HEK293T (cell line): ENCODE results near the gene SIGLEC6.
A peak's percentile ranks its signal among the peaks of the same experiment; 100 is the strongest.

Experiments
- CTCF ChIA-PET: fragments of 350-600 bp; formaldehyde crosslinking; extraction: SDS; loops from one replicate; lab custom pipeline; 2021; ENCODE audit warnings: antibody characterized with exemption, inconsistent platforms; lab: Yijun Ruan, JAX
- POLR2A ChIA-PET: fragments of 350-600 bp; formaldehyde crosslinking; extraction: SDS; loops from one replicate; lab custom pipeline; 2020; ENCODE audit warnings: antibody characterized with exemption, inconsistent platforms; lab: Yijun Ruan, JAX
- DNase-seq: peaks from one replicate; pipeline ENCODE4 v3.0.0; 2012; ENCODE audit warnings: mixed read lengths; ENCODE audit errors: extremely low spot score
- ARNT ChIP-seq: fragments of 450-650 bp; IDR thresholded peaks from 2 replicates; pipeline ENCODE4 v1.6.1; 2017; ENCODE audit warnings: mild to moderate bottlenecking
- BHLHE40 ChIP-seq: fragments of 450-650 bp; IDR thresholded peaks from 2 replicates; pipeline ENCODE4 v1.6.1; 2016; ENCODE audit warnings: mild to moderate bottlenecking, moderate library complexity, borderline replicate concordance
- CTBP1 ChIP-seq: fragments of 450-650 bp; IDR thresholded peaks from 2 replicates; pipeline ENCODE4 v1.6.1; 2016; ENCODE audit warnings: borderline replicate concordance
- ELF4 ChIP-seq: fragments of 450-650 bp; IDR thresholded peaks from 2 replicates; pipeline ENCODE4 v1.6.1; 2017; ENCODE audit warnings: antibody characterized with exemption
- FOXA1 ChIP-seq: fragments of 450-650 bp; IDR thresholded peaks from 2 replicates; pipeline ENCODE4 v1.6.1; 2016; ENCODE audit warnings: mild to moderate bottlenecking
- FOXK2 ChIP-seq: fragments of 450-650 bp; IDR thresholded peaks from 2 replicates; pipeline ENCODE4 v1.6.1; 2016; ENCODE audit warnings: mild to moderate bottlenecking
- FOXM1 ChIP-seq: fragments of 450-650 bp; IDR thresholded peaks from 2 replicates; pipeline ENCODE4 v1.6.1; 2017; ENCODE audit warnings: mild to moderate bottlenecking, borderline replicate concordance
- HDGF ChIP-seq: fragments of 450-650 bp; IDR thresholded peaks from 2 replicates; pipeline ENCODE4 v1.6.1; 2017; ENCODE audit warnings: antibody characterized with exemption, borderline replicate concordance
- L3MBTL2 ChIP-seq: fragments of 450-650 bp; conservative IDR thresholded peaks from 2 replicates; pipeline ENCODE4 v1.6.1; 2016; ENCODE audit warnings: mild to moderate bottlenecking
- LEF1 ChIP-seq: fragments of 450-650 bp; IDR thresholded peaks from 2 replicates; pipeline ENCODE4 v1.6.1; 2017; ENCODE audit warnings: mild to moderate bottlenecking, borderline replicate concordance
- NFRKB ChIP-seq: fragments of 450-650 bp; IDR thresholded peaks from 2 replicates; pipeline ENCODE4 v1.6.1; 2016; ENCODE audit warnings: mild to moderate bottlenecking, moderate library complexity
- SP1 ChIP-seq: fragments of 450-650 bp; IDR thresholded peaks from 2 replicates; pipeline ENCODE4 v1.6.1; 2017
- SUZ12 ChIP-seq: fragments of 450-650 bp; IDR thresholded peaks from 2 replicates; pipeline ENCODE4 v1.6.1; 2016; ENCODE audit warnings: mild to moderate bottlenecking
- TARDBP ChIP-seq: fragments of 450-650 bp; IDR thresholded peaks from 2 replicates; pipeline ENCODE4 v1.6.1; 2016
- ZNF384 ChIP-seq: fragments of 450-650 bp; IDR thresholded peaks from 2 replicates; pipeline ENCODE4 v1.6.1; 2016
- TF ChIP-seq, protein P1 (sequence below): fragments of 450-650 bp; IDR thresholded peaks from 2 replicates; pipeline ENCODE4 v1.6.1; 2016

SIGLEC6 gene

DNA sequence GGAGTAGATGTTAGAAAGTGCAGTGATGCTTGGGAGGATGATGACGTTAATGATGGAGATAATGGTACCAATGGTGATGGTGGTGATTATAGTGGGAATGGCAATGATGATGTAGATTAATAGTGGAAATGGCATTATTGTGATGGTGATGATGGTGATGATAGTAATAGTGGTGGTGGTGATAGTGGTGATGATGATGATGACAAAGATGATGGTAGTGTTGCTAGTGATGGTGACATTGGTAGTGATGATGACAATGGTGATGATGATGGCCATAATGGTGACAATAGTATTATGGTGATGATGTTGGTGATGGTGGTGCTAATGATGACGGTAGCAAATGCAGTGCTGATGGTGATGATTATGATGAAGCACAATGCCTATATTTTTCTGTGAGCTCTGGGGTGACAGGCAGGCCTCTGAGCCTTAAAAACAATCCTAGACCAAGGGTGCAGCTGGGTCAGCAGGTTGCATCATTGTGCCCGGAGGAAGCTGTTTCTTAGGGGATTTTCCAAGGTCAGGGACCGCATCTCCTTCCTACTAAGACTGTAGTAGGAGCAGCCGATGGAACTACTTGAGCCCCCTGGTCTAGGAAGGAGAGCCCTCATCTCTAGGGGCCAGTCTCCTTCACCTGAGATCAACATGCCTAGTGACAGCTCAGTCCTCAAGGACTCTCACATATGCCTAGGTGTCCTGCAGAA is 45.4 kb downstream of the SIGLEC6 start:
- no peak for DNase-seq
- no peak for TF ChIP-seq CTBP1
- TF ChIP-seq FOXK2 = no peak
- TF ChIP-seq HDGF = no peak
- no peak for TF ChIP-seq L3MBTL2
- TF ChIP-seq NFRKB = no peak
- TF ChIP-seq TARDBP = no peak
- TF ChIP-seq ELF4 = no peak
- no peak for TF ChIP-seq BHLHE40
- no peak for TF ChIP-seq ARNT
- TF ChIP-seq, protein P1, sequence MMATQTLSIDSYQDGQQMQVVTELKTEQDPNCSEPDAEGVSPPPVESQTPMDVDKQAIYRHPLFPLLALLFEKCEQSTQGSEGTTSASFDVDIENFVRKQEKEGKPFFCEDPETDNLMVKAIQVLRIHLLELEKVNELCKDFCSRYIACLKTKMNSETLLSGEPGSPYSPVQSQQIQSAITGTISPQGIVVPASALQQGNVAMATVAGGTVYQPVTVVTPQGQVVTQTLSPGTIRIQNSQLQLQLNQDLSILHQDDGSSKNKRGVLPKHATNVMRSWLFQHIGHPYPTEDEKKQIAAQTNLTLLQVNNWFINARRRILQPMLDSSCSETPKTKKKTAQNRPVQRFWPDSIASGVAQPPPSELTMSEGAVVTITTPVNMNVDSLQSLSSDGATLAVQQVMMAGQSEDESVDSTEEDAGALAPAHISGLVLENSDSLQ = no peak
- no peak for TF ChIP-seq SUZ12
- TF ChIP-seq SP1 = no peak
- no peak for TF ChIP-seq FOXA1
- no peak for TF ChIP-seq FOXM1
- no peak for TF ChIP-seq ZNF384
- TF ChIP-seq LEF1 = no peak
- CTCF ChIA-PET = no interaction called here
- POLR2A ChIA-PET = no interaction called here

DNA sequence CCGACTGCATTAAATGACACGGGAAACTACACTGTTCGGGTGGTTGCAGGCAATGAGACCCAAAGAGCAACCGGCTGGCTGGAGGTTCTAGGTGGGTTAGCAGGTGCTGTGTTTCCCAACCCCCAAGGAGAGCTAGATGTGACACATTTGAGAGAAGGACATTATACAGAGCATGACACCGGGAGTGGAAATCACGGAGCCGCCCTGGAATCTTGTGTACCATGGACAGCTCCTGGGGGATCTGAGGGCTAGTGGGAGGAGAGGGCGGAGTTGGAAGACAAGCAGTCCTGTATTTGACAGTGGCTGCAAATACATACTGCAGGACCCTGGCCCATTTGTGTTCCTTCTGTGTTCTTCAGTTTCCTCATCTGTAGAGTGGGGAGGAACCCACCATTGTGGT is 50.9 kb downstream of the SIGLEC6 start:
- ChIA-PET CTCF (no interaction called here), POLR2A (no interaction called here)
- DNase-seq = peak; percentile 32
- no peak for TF ChIP-seq LEF1
- TF ChIP-seq ZNF384 = no peak
- TF ChIP-seq CTBP1 = no peak
- TF ChIP-seq FOXA1 = no peak
- TF ChIP-seq, protein P1 = no peak
- no peak for TF ChIP-seq NFRKB
- no peak for TF ChIP-seq ELF4
- no peak for TF ChIP-seq FOXK2
- TF ChIP-seq TARDBP = no peak
- TF ChIP-seq SUZ12 = no peak
- TF ChIP-seq ARNT = no peak
- no peak for TF ChIP-seq L3MBTL2
- no peak for TF ChIP-seq BHLHE40
- no peak for TF ChIP-seq HDGF
- TF ChIP-seq FOXM1 = no peak
- no peak for TF ChIP-seq SP1

DNA sequence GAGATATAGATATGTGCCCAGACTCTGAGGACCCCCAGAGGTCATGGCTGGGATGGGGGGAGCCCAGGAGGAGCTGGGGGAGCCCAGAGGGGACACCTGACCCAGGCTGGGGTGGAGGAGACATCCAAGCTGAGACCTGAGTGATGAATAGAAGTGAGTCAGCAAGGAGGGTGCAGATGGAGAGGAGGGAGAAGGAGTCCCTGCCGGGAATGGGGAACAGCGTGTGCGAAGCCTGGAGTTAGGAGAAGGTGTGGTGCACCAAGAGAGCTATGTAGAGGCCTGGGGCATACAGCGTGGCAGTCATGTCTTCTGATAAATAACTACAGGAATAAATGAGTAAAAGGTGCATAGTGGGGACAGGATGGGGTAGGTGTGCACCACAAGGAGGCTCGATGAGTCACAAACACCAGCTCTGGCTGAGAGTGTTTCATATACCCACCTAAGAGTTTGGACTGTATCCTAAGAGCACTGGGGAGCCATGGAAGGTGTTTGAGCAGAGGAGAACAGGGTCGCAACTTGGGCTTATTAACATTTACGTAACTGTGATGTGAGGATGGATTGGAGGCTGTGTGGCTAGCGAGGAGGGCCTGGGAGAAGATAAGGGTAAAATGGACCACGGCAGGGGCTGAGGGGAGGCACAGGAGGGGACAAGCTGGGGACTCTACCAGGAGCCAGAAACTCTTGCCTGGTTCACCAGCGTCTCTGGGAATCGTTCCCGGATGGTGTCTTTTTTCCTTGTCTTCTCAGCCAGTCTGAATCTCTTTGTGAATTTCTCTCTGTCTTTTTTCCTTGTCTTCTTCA is 51.7 kb downstream of the SIGLEC6 start:
- ChIA-PET POLR2A (no interaction called here), CTCF (no interaction called here)
- TF ChIP-seq FOXM1 (no peak), LEF1 (no peak), SUZ12 (no peak), SP1 (no peak), NFRKB (no peak), FOXA1 (no peak), L3MBTL2 (no peak), ELF4 (no peak), BHLHE40 (no peak), TARDBP (no peak), ZNF384 (no peak), CTBP1 (no peak), HDGF (no peak), FOXK2 (no peak), ARNT (no peak)
- TF ChIP-seq, protein P1 = no peak
- DNase-seq = no peak

DNA sequence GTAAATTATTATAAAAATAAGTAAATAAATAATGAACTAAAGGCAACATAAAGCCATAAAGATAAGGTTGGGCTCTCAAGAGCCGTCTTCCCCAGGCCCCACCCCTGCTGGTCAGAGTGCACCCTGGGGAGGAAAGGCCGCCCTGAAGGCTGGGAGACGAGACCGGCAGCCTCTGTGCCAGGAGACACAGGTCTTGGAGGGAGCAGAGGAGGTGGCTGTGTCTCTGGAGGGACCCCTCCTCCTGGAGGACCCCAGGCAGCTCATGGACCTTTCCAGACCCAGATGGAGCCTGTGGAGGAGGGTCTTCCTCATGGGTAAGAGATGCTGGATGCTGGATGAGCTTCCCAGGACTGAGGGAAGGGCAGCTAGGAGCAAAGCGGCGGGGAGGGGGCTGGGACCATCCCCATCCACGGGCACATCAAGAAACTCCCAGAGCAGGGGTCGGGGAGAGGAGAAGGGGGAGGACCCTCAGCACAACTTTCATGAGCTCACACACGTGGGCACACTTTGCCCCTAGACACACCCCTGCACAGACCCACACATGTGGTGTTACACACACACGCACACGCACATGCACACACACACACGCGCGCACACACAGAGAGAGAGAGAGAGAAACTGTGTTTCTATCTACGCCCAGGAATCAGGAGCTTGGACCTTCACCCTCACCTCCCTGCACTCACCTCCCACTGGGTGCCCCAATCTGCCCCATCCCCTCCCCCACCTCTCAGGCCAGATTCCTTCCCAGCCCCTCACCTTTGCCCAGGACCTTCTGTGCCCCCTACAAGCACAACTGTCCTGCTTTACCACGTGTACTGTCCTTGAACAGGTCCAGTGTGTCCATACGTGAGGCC is 52.9 kb downstream of the SIGLEC6 start, which contains the start of gene CEACAM18:
Gene CEACAM18, plus strand, starts transcription at position 159 of the 854 bp plus-strand sequence.
- DNase-seq = no peak
- POLR2A ChIA-PET = no interaction called here
- CTCF ChIA-PET = no interaction called here
- no peak for TF ChIP-seq NFRKB
- TF ChIP-seq BHLHE40 = no peak
- TF ChIP-seq HDGF = no peak
- TF ChIP-seq, protein P1 = no peak
- TF ChIP-seq ARNT = no peak
- no peak for TF ChIP-seq LEF1
- no peak for TF ChIP-seq FOXA1
- no peak for TF ChIP-seq L3MBTL2
- TF ChIP-seq FOXK2 = no peak
- no peak for TF ChIP-seq SUZ12
- TF ChIP-seq ZNF384 = no peak
- no peak for TF ChIP-seq ELF4
- TF ChIP-seq CTBP1 = no peak
- TF ChIP-seq SP1 = no peak
- TF ChIP-seq FOXM1 = no peak
